HG02610 (cell line): Measurements from ENCODE around the gene NXPH1.

Source experiments
- ATAC-seq: cut with Tn5 transposase; IDR thresholded peaks from one replicate; pipeline ENCODE4 v1.9.1; 2021; ENCODE audit warnings: mild to moderate bottlenecking, moderate library complexity; ENCODE audit not compliant: unreplicated experiment

NXPH1 gene

GRCh38 chr7:8433477-8434289 is at the start of gene NXPH1:
Gene NXPH1 (plus strand): TSS chr7:8433609.
- no peak for ATAC-seq

GRCh38 chr7:8384901-8385300 is 48.5 kb upstream of the NXPH1 start:
- no peak for ATAC-seq

GRCh38 chr7:8386926-8387550 is 46.4 kb upstream of the NXPH1 start:
- ATAC-seq: peak; percentile 84

- peak; percentile 44 for ATAC-seq
Measured at GRCh38 chr7:8387551-8388256, 45.7 kb upstream of the NXPH1 start.

GRCh38 chr7:8388257-8388625 is 45.2 kb upstream of the NXPH1 start:
- no peak for ATAC-seq

- ATAC-seq: no peak
Measured at GRCh38 chr7:8389593-8390261, 43.7 kb upstream of the NXPH1 start.

- no peak for ATAC-seq
Measured at GRCh38 chr7:8390262-8390626, 43.2 kb upstream of the NXPH1 start.

GRCh38 chr7:8391353-8392062 is 41.9 kb upstream of the NXPH1 start:
- ATAC-seq: no peak

- ATAC-seq: no peak
Measured at GRCh38 chr7:8396294-8396693, 37.1 kb upstream of the NXPH1 start.

GRCh38 chr7:8408871-8409270 is 24.5 kb upstream of the NXPH1 start:
- no peak for ATAC-seq

GRCh38 chr7:8411103-8411502 is 22.3 kb upstream of the NXPH1 start:
- no peak for ATAC-seq

- no peak for ATAC-seq
Measured at GRCh38 chr7:8413600-8413999, 19.8 kb upstream of the NXPH1 start.

GRCh38 chr7:8418629-8419245 is 14.7 kb upstream of the NXPH1 start:
- peak; percentile 76 for ATAC-seq

GRCh38 chr7:8422177-8422576 is 11.2 kb upstream of the NXPH1 start:
- ATAC-seq: no peak

- no peak for ATAC-seq
Measured at GRCh38 chr7:8423057-8423456, 10.4 kb upstream of the NXPH1 start.

GRCh38 chr7:8425223-8425622 is 8.2 kb upstream of the NXPH1 start:
- ATAC-seq: no peak

- ATAC-seq: no peak
Measured at GRCh38 chr7:8430643-8431042, 2.8 kb upstream of the NXPH1 start.

- no peak for ATAC-seq
Measured at GRCh38 chr7:8434290-8435002, 1.0 kb downstream of the NXPH1 start.

- ATAC-seq: no peak
Measured at GRCh38 chr7:8435095-8435494, 1.7 kb downstream of the NXPH1 start.
